Superior temporal gyrus (tissue), 1 donor: Measurements from ENCODE around the gene FRMD3.

Experiments
- DNase-seq: peaks from one replicate; pipeline ENCODE4 v3.0.0-alpha.2; 2016; ENCODE audit errors: extremely low spot score

The FRMD3 gene

DNA sequence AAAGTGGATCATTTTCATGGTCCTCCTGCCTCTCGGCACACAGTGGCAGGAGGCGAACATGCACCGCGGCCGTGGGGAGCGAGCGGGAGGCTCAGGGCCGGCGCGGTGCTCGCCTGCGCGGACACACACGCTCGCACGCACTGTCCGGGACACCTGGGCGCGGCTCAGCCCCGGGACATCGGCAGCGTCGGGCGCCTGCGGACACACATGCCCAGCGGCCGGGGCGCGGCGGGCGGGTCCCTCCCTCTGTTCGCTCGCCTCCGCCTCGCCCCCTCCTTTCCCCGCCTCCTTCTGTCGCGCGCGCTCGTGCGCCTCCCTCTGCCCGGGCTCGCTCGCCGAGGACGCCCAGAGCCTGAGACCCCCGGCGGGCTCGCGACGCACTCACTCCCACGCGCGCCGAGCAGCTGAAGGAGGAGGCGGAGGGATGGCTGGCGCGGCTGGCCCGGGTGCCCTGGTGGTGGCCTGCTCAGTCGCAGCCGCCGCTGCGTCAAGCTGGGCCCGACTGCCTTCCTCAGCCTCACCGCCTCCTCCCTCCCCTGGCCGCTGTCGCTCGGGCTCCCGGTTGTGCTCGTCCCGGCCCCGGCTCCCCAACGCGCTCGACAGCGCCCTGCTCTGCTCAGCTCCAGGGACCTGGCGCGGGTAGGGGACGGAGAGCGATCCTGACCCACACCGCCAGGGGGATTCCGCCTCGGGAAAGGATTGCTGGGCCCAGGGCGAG, at the start of gene FRMD3:
TSS of gene FRMD3 (minus strand) at position 230 of the 718 bp plus-strand sequence. CDS start at position 60, 170 bp downstream.
- DNase-seq, result peak; percentile 45

DNA sequence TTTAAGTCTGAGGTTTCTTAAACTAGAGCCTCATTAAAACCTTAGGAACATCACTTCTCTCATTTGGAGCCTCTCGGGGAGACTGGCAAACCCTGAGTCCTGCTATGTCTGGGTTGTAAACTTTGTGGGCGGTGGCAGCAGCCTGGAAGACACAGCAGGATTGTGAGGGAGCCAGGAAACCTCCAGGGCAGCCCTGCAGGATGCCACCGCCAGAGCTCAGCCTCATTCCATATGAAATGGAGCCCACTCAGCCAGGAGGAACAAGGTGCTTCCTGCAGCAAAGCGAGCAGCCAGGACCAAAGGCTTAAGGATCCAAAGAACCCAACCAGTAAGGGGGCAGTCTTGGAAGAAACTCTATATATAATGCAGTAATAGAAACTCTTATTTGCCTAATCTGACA, 46.8 kb upstream of the FRMD3 start:
- no peak for DNase-seq

DNA sequence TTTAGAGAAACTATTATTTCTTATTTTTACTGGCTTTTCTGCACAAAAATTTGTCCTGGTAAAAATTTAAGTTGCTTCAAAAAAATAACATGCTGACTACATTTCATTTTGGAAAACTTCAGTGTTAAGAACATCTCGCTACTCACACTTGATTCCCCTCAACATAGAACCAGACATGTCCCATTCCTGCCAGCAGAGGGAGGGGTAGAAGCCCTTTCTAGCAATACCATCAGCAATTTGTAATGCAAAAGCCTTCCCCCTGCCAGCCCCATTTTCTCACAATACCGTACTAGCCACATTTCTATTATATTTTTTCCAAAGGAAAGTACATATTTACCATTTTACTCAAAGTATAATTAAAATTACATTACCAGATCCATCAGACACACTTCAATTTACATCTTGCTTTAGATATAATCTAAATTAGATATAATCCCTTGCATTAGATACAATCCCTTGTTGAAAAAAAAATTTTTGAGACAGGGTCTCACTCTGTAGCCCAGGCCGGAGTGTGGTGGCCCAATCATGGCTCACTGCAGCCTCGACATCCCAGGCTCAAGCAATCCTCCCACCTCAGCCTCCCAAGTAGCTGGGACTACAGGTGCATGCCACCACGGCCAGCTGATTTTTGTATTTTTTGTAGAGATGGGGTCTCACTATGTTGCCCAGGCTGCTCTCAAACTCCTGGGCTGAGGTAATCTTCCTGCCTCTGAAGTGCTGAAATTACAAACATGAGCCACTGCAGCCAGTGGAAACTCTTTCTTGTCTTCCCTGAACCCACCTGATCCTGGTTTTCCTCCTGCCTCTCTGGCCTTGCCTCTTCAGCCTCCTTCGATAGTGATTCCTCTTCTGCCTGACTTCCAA, 45.2 kb upstream of the FRMD3 start:
- DNase-seq, result peak; percentile 33

DNA sequence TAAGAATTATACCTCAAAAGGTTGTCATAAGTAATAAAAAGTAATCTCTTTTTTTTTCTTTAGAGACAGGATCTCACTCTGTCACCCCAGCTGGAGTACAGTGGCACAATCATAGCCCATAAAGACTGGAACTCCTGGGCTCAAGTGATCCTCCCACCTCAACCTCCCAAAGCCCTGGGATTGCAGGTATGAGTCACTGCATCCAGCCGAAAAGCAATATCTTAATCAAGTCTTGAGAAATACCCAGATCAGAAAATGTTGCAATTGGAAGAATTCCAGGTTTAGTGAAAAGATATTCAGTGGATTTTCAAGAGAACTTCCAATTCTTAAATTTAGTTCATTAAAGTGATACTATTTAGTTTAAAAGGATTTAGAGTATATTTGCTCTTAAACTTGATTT, 43.8 kb upstream of the FRMD3 start:
- DNase-seq, result no peak

DNA sequence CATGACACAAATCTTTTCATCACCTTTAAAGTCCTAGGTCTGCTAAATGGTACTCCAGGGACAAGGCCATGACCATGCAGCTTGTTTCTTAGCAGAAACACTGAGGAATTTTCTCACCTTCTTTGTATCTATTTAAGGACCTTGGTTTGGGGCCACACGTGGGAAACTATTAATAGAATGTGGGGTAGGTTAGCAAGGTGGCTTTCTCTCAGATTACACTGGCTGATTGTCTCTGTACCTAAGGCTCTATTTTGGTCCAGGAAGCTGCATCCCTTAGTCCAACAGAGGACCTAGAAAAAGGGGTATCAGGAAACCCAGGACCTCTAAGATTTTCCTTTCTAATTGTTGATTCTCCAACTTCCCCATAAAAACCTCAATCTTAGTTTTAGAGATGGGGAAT, 36.3 kb upstream of the FRMD3 start:
- no peak for DNase-seq

DNA sequence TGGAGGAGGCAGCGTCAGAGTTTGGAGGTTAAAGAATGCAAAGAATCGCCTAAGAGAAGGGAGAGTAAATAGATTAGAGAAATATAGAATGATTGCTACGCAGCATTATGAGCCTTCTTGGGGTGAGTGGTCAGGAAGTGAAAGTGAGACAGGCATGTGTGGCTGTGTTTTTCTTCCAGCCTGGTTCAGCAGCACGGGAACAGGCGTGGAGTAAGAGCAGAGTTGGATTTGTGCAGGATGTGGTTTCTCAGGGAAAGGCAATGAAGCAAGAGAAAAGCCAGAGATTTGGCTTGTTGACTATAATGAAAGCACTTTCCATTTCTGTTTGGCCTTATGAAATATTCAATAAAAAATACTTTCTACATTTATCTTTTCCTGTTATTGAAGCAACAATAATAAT, 34.3 kb upstream of the FRMD3 start:
- no peak for DNase-seq

DNA sequence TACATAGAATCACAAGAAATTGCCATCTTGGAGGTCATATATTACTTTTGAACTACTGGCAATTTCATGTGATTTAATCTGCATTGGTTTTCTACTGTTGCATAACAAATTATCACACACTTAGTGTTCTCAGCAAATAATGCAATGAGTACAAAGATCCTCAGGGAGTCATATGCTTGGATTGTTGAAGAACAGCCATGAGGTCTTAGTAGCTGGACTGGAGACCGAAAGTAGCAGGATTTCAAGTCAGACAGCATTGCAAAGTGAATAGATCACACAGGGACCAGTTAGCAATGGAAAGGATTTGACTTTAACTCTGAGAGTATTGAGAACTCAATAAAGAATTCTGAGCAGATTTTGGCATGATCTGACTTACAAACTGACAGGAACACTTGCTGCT, 32.2 kb upstream of the FRMD3 start:
- DNase-seq, result no peak

DNA sequence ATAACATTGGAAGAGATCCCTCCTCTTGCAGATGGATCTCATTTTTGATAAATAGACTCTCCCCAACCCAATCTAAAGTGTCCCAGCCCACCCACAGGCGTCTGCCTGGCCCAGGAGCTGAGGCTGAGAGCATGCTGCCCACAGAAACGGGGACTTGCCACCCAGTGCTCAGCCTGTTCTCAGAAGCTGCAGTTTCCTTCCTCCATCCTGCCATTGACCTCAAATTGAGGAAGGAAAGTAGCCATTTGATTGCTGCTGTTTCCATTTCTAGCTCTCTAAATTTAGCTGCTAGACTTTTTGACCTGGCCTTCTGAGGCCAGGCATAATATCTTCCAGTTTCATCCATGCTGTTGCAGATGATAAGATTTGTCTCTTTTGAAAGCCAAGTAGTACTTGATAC, 31.1 kb upstream of the FRMD3 start:
- DNase-seq, result no peak

DNA sequence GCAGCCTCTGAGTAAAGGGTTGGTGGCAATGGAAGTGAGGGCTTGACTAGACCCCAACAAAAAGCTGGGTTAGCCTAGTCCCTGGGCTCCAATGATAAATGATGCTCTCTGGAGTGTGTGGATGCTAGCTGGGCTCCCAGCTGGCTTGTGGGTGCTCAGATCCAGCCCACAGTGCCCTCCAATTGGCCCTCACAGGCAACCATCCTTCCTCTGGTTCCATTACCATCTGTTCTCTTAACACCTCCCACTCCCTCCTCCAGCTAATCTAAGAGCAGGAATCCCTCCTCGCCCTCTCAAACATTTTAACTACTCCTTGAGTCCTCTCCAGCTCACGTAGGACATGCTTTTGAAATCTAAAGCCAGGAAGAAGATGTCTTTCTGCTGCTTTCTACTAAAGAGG, 25.2 kb upstream of the FRMD3 start:
- peak; percentile 56 for DNase-seq

DNA sequence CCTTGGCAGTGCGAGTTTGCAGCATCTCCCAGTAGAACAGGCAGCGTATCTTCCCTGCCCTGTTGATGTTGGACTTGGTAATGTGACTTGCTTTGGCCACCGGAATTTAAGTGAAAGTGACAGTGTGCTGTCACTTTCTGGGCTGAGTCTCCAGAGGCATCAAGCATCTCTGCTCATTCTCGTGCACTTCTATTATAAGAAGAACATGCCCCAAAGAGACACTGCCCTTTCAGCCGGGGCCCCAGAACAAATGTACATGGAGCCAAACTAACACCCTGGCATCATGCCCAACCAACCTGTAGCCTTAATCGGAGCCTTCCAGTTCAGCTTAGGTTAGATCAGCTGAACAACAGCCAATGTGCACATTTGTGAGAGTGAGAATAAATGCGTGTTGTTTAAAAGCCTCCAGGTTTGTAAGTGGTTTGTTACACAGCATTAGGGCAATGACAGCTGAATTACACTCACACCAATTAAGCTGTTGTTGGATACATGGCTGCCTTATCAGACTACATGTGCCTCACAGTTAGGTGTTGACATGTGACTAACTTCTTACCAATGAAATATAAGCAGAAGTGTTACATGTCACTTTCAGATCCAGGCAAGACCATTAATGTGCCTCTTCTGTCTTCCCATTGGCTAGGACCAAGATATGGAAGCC, 22.1 kb upstream of the FRMD3 start:
- no peak for DNase-seq

DNA sequence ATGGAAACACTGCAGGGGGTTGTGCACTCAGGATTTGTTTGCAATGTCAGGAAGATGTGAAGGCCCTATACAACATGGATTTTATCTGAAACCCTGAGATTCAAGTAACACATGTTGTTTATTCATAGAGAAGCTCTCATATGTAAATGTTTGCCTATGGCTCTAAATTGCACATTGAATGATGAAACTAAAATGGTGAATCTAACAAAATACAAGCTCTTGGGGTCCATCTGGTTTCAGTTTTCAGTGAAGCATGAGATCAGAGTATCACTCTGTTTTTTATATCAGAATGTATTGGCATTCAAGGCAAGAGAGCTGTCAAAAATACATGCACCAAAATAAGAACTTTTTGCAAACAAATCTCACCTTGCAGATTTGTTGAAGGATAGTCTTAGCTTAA, 19.6 kb upstream of the FRMD3 start:
- DNase-seq, result no peak

DNA sequence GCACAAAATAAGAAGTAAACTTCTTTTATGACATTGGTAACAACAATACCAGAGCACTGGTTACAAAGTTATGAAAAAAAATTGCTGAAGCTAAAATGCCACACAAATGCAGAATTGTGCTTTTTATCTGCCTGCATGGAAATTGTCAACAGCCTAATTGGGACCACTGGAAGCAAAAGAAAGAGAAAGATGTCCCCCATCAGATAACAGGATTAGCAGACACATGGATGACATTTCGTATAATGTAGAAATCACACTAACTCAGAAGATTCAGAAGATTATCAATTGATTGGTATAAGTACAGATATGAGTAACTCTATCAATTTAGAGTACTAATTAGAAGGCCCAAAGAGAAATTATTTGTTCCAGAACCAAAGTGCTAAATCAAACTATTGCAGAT, 19.1 kb upstream of the FRMD3 start:
- no peak for DNase-seq

DNA sequence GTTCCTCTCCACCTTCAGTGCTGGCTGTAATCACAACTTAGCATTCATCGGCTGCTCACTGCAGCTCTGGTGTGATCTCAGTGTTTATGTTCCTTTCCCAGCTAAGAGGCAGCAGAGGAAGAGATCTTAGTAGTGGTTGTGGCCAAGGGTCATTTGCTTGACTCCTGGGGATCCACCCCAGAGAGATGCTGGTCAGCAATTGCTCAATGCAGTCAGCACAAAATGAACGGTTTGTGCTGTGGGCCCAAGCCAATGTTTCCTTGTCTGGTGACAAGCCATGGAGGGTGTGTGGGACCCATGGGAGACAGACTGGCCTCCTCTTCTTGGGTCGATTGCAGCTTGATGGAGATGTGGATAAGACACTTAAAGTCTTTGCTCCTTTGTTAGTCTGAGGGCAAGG, 16.1 kb upstream of the FRMD3 start:
- no peak for DNase-seq

DNA sequence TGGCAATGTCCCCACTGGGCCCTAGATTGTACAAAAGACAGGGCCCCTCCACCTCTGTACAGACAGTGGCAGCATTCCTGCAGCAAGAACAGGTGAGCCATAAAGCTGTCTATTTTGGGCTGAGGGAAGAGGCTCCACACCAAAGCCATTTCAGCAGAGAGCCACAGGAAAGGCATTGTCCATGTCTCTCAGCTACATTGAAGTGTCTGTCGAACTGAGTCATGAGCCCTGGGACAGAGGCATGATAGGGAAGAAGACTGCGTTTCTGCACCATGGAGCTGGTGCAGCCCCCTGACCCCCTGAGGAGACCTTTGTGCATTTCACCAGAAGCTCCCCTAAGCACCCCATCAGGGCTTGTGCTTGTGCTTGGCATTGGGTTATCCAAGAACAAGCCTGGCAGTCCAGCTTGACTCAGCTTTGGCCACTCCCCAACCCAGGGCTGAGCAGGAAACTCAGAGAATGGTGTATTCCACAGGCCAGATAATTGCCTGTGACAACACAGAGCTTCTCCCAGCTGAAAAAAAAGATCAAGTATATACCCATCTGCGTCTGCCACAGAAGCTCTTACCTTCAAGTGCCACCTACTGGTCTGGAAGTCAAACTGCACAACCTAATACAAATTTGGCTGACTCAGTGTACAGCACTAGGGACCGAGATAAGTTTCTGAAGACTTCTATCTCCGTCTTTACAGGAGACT, 5.9 kb upstream of the FRMD3 start:
- no peak for DNase-seq

DNA sequence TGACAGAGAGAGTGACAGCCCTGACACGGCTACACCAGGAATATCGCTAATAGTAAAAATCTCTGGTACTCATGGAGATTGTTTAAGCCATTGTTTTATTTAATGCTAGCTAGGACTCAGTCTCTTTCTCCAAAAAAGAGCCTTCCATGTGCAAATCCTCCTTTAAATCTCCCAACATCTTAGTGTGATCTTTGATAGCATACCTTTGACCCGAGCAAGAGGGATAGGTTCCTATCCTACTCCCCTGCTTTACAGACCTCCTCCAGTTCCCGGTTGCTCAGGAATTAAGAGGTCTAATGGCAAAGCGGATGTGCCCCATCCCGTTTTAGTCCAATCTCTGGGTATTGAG, 663 bp upstream of the FRMD3 start:
- DNase-seq, result no peak

DNA sequence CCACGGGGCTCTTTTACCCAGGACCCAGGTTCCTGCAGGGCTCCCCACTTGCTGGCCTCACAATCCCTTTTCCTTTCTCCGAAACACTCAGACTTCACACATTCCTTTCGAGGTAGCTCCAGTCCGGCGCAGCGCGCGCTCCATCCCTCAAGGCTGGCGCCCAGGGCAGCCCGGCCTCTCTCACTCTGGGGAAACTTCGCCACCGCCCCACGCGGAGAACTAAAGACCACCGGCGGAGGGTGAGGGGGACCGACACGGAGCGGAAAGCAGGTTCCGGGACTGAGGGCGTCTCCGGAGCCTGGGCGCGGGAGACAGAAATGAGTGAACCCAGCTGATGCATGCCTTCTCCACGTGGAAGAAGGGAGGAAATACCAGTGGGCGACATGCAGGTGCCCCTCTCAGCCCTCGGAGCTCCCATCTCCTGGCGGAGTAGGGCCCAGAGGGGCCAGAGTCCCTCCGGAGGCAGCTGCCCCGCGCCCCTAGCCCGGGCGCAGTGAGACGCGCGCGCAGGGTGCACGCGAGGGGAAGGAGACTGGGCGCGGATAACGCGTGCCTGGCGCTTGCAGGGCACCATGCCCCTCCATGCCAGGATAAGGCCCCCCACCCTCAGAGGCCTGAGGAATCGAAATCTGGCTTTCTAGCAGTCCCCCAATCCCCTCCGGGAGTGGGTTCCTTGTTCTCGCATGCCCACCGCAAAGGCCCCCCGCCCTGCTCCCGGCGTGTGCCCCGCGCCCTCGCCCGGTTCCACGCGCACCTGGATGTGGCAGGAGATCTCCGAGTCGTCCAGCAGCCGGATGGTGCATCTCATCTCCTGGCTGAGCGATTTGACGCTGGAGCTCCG, 650 bp downstream of the FRMD3 start:
- DNase-seq, result no peak

DNA sequence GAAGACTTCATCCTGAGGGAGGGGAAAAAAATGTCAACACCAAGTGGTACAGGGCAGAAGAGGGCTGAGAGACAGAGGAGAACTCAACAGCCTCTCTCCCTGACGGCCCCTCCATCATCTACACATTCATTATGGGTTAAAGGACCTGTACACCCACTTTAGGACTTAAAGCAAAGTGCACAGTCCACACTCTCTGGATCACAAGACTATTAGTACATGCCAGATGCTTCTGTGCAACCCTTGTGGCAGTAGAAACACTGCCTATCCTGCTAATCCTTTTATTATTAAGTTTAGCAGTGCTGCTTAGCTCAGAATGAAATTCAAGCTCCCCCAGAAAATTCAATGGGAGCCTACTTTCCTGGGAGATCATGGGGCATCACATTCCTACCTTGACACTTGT, 1.9 kb downstream of the FRMD3 start:
- DNase-seq, result no peak

DNA sequence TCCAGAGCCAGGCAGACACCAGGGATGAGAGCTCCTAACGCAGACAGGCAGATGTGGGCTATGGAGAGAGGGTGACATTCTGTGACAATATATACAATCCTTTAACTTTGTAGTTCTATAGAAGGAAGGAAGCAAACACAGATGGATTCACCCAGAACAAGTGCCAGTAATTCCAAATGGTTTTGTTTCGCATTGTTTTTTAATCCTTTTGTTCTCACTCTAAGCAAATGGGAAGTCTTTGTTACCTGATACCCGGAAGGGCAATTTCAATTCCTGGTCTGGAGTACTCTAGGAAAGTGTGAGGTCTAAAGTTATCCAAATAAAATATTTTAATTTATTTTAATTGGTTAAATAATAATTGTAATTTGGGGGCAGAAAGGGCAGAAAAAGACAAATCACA, 2.5 kb downstream of the FRMD3 start:
- no peak for DNase-seq

DNA sequence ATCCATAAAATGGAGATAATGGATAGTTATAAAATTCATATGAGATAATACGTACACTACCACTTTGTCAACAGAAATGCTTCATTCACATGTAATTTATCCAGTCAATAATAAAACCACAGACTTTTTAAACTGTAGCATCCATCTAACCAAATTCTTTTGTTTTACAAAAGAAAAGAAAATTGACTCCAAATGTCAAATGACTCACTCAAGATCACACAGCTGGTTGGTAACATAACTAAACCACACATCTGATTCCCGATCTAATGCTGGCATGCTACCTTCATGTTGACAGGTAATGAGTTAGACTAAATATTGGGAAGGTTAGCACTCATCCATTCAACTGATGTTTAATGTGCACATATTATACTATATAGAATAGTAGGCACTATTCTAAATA, 4.9 kb downstream of the FRMD3 start:
- no peak for DNase-seq

DNA sequence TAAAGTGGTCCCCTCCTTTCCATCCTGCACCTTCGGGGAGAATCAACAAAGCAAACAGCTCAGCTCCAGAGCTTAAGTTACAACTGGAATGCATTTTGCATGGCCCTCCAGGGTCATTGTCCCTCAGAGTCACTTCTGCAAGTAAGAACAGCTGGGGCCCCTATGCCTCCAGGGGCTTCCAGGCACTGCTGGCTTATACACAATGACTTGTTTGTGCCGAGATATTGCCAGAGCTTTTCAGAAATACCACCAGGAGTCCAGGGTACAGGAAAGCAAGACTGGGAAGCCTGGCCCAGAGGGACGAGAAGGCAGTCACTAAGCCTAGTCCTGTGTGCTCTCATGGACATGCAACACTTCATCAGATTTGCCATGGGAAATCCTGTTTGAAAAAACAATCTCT, 11.3 kb downstream of the FRMD3 start:
- DNase-seq, result no peak

DNA sequence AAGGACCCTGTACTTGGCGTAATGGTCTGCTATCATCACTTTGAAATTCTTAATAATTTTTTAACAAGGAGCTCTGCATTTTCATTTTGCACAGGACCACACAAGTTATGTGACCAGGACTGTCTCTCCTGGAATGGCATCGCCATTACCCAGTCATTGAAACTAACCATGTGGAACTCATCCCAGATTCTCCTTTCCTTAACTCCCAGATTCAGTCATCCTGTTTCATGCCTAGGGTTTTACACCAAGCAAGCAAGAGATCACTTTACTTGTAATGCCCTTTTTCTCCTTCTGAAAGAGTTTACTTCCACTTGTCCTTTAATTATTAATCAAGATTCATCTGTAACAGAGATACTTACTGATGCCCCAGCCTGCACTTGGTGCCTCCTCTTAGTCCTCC, 12.0 kb downstream of the FRMD3 start:
- DNase-seq, result no peak
